ENCODE data around the gene NFILZ.
A peak's percentile ranks its signal among the peaks of the same experiment; 100 is the strongest.

NFILZ gene

DNA sequence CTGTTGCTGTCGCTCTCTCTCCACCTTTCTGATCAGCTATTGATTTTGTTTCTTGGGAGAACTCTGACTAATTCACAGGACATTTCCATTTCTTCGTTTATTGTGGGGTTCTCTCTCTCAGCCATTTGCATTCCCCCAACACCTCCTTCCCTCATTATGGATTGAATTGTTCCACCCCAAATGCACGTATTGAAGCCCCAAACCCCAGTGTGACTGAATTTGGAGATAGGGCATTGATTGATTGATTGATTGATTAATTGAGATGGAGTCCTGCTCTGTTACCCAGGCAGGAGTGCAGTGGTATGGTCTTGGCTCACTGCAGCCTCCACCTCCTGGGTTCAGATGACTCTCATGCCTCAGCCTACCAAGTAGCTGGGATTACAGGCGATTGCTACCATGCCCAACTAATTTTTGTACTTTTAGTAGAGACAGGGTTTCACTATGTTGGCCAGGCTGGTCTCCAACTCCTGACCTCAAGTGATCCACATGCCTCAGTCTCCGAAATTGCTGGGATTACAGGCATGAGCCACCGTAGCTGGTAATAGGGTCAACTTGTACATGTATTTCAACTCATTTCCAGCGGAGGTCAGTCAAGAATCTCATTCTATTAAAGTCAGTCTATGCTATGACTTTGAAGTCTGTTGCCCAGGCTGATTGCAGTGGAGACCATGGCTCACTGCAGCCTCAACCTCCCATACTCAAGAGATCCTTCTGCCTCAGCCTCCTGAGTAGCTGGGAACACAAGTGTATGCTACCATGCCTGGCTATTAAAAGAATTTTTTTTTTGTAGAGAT lies 13.6 kb downstream of the NFILZ start:
- peak; percentile 10 for DNase-seq

DNA sequence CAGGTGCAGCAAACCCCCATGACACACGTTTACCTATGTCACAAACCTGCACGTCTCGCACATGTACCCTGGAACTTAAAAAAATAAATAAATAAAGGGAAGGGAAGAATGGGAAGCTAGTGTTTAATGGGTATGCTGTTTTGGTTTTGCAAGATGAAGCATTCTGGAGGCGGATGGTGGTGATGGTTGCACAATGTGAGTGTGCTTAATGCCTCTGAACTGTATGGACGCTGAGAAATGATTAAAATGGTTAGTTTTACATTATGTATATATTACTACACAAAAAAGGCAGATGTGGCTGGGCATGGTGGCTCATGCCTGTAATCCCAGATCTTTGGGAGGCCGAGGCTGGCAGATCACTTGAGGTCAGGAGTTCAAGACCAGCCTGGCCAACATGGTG lies 17.8 kb downstream of the NFILZ start:
- no peak for DNase-seq

DNA sequence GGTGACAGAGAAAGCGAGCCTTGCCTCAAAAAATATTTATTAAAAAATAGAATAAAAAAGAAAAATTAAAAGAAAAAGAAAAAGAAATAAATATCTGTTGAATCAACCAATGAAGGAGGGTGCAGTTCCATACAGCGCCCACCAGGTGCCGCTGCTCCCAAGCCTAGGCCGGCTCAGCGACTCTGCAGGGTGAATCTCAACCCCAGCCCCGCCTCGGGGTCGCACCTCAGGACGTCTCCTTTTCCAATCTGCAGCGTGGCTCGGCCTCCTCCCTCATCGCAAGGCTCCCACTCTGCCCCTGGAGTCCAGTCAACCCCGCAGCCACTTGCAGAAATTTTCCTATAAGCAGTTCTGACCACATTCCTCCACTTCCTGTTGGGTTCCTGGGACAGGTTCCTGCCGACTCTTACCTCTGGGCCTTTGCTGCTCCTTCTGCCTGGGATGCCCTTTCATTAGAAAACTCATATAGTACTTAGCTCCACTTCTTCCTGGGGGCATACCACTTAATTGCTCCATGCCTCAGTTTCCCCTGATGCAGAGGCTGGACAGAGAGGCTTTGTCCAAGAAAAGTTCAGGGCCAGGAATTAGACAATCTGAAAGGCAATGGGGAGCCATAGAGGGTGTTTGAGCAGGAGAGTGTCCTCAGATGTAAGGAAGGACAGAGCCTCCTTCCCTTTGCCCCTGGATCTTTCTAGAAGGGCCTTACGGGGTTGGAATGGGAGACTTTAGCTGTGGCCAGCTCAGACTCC lies 24.3 kb downstream of the NFILZ start:
- DNase-seq, result peak; percentile 48

DNA sequence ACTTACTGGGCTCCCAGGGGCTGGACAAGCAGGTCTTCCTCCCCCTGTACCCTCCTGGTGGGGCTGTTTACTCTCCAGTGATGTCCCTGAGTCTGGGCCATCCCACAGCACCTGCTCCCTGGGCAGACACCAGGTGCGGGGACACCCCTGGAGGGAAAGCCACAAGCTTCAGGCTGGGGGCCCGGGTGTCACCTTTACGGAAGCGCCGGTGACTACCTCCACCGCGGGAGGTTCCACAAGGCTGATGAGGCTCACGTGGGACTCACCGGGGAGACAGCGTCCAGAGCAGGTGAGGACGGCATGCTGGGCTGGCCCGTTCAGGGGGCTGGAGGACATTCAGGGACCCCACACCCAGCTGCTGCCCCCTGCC lies 24.9 kb downstream of the NFILZ start:
- DNase-seq, result no peak

DNA sequence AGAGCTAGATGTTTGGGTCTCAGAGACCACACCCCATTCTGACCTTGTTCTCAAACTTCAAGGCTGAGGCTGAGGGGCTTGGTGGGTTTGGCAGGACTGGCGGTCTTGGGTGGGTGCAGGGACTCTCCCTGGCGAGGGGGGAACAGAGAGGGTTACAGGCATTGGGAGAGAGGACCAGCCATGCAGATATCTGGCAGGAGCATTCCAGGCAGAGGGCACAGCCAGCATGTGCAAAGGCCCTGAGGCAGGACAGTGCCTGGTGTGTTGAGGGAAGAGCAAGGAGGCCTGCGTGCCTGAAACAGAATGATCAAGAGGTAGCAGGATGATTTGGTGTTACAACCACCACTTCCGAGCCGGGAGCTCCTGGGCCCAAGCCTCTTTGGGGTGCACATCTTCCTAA lies 27.4 kb downstream of the NFILZ start:
- no peak for DNase-seq

DNA sequence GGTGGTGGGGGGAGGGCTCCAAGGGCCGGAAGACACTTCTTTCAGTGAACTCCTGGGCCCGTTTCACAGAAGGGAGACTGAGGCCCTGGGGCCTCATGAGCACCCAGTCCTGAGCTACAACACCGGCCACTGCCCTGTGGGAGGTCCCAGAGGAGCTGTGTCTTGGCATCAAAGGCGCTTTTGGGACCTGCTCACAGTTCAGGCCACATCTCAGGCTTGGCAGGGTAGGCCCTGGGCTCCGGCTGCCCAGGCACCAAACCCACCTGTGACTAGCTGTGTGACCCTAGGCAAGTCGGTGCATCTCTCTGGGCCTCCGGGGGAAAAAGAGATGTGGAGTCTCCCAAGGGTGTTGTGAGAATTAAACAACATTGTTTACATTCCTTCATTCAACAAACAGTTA lies 29.5 kb downstream of the NFILZ start:
- DNase-seq, result no peak

DNA sequence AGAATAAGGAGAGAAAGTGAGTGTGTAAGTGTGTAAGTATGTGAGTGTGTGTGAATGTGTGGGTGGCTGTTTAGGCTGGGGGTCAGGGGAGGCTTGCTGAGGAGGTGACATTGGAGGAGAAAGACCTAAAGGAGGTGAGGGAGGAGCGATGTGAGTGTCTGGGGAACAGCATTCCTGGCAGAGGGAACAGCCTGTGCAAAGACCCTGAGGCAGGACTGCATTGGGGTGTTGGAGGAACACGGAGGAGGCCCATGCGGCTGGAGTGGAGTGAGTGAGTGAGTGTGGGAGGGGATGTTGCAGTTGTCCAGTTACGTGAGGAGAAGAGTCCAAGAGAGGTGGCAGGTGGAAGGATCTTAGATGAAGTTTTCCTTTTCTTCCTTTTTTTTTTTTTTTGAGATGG lies 31.8 kb downstream of the NFILZ start:
- no peak for DNase-seq

DNA sequence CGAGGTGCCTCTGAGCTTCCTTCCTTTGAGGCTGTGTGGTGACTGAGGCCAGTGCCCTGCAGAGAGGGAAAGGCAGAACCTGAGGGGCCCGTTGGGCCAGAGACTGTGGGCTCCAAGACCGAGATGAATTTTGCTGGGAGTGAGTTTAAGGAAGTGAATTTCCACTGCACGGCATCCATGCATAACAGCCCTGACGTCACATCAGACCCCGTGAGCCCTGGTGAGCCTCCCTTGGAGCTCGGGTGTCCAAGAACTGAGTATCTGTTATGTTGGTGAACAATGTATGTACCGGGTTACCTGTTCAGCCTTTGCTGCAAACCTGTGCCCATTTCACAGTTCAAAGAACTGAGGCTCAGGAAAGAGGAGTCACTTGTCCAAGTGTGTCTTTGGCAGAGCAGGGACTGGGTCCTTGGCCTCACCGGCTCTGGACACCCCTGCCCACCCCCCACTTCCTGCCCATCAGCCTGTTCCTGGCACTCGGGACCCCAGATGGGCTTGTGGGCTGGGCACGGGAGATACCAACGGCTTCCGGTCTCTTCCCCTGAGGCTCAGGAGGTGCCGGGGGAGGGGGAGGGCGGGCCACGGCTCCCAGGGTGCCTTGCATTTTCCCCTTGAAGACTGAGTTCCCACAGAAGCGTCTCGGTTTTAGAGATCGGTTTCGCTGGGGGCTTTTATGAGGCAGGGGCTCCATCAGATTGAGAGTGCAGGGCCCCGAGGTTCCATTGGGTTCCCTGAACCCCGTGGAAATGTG lies 33.7 kb downstream of the NFILZ start:
- peak; percentile 36 for DNase-seq

DNA sequence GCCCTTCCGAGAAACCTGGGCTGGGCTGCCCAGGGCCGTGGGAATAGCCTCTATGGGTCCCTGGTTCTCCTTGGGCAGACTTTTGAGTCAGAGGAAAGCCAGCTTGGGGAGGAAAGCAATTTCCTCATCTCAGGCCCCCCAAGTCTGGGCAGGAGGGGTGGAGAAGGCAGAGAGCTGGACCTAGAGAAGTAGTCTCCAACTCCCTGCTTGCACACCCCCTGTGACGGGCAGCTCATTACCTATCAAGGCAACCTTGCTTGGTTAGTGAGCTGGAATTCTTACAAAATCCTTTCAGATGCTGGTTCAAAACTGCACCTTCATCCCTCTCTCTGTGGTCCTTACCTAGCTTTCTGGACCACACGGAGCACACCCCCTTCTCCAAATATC lies 34.2 kb downstream of the NFILZ start:
- DNase-seq, result no peak

DNA sequence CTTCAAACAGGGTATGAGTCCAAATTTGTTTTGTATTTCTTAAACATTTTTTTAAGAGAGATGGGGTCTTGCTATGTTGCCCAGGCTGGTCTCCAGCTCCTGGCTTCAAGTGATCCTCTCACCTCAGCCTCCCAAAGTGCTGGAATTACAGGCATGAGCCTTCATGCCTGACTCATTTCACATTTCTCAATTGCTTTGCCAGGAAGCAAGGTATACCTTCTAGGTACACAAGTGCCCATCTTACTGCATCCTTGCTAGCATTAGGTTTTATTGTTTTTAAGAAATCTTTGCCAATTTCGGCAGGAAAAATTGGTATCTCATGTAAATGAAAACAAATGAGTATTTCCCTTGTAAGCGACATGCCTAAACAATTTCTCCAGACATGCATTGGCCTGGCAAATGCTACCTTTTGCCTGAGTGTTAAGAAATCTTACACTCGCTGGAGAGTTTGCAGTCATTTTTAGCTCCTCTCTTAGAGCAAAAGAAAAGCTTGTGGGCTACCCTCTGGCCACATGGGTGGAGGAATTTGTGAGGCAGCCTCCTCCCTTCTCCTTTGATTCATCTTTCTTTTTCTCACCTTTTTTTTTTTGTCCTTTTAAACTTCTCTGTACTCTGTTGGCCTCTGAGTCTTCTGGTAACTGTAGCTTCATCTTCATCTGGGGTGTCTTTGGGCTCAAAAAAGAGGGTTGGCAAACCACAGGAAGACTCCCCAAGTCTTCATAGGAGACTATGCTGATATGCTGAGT lies 35.2 kb downstream of the NFILZ start:
- DNase-seq, result no peak

DNA sequence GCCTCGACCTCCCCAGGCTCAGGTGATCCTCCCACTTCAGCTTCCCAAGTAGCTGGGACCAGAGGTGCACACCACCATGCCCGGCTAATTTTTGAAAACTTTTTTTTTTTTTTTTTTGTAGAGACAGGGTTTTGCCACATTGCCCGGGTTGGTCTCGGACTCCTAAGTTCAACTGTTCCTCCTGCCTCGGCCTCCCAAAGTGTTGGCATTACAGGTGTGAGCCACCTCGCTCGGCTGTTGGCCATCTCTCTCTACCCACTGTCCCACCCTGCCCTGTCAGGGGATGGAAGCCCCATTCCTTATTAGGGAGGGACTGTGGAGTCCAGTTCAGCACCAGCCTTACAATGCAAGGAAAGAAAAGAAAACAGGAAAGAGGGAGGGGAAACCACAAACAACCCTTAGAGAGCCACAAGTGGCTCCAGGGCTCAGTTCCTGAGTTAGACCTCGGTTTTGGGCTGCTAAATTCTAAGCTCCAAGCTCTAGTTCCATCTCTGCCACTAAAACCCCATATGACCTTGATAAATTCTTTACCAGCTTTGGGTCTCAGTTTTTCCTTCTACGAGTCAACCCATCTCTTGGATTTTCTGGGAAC lies 36.5 kb downstream of the NFILZ start:
- no peak for DNase-seq

DNA sequence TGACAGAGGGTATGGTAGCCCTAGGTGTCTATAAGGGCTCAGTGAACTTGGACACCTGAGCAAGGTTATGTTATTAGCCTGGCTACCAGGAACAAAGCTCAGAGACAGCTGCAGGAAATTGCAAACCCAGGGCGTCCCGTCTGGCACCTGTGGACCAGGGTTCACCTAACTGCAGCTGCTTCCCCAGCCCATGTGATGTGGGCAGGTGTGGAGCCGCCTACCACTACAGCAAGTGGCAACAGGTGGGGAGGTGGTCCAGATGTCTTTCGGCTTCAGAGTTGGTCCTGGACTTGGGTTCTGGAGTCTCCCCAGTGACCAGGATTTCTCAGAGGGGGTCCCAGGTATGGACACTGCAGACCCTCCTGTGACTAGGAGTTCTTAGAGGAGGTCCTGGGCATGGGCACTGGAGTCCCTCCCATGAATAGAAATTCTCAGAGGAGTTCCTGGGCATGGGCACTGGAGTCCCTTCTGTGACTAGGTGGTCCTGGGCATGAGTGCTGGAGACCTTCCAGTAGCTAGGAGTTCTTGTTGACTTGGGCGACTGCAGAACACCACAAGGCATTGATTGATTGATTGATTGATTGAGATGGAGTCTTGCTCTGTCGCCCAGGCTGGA lies 43.0 kb downstream of the NFILZ start:
- DNase-seq, result no peak

DNA sequence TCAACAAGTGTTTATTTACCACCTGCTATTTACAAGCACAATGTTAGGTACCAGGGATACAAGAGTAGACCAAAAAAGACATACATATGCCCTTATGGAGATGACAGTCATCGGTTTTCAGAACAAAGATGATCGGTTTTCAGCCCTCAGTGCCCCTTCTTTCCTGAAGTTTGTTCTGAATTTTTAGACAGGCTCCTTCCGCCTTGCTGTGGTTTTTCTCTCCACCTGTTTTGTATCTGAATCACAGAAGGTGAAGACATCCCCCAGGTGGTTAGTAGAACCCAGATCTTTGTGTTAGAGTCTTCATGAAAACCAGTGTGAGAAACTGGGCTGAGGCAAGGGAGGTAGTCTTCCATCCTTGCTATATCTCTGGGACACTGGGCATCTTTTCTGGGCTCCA lies 44.6 kb downstream of the NFILZ start:
- DNase-seq, result no peak

DNA sequence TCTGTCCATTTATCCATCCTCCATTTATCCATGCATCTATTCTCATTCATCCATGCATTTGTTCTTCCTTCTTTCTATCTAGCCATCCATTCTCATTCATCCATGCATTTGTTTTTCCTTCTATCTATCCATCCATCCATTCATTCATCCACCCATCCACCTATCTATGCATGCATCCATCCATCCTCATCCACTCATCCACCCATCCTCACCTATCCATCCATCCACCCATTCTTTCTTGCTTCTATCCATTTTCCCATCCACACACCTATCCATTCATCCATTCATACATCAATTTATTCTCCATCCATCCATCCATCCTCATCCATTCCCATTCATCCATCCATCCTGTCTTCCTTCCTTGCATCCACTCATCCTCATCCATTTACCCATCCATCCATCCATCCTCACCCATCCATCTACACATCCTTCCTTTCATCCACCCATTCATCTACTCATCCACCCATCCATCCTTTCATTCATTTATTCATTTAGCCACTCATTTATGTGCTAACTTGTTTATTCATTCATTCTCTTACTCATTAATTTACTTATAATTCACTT lies 47.9 kb downstream of the NFILZ start:
- no peak for DNase-seq
